ENCODE measurements around the gene KCNIP4. TPM values are rescaled to one million over a fixed set of nuclear protein-coding genes. Genes with fewer than 3 reads are reported as not detected.

The KCNIP4 gene
- polyA plus RNA-seq, 1 donor (not counting 4 experiments of a cell fraction or from before 2014, with no cell fraction given) = 0.07 TPM

DNA sequence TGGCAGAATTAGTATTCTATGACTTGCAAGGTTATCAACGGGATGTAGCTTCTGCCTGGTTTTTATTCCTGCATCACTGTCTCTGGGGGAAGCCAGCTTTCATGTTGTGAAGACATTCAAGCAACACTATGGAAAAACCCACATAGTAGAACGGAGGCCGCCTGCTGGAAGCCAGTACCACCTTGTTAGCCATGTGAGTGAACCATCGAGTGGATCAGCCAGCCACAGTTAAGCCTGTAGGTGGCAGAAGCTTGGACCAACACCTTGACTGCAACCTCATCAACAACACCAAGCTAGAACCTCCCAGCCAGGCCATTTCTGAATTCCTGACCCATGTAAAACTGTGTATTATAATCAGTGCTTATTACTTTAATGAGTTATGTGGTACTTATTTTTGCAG lies 538.2 kb downstream of the KCNIP4 start:
- Histone ChIP-seq H3K27me3 (ENCODE audit: control insufficient read depth, extremely low read depth, insufficient read depth, low read length) (no peaks in the 10 kb centered on the region), H3K27ac (ENCODE audit: control insufficient read depth, insufficient read depth, low read length) (no peak overlapping the region), H3K36me3 (ENCODE audit: control insufficient read depth in 2 of 2, extremely low read depth in 1 of 2, insufficient read depth in 2 of 2, low read length in 2 of 2) (no peaks in the 10 kb centered on the region), H3K4me2 (ENCODE audit: control insufficient read depth, extremely low read depth, insufficient read depth, low read depth, low read length) (no peak overlapping the region), H3K9me1 (ENCODE audit: control insufficient read depth, extremely low read depth, insufficient read depth, low read length) (no peaks in the 10 kb centered on the region), H3K4me3 (ENCODE audit: control insufficient read depth in 2 of 3, extremely low read depth in 1 of 3, insufficient read depth in 2 of 3, low read depth in 1 of 3, low read length in 3 of 3) (no peak overlapping the region), H2AFZ (ENCODE audit: control insufficient read depth, low read length) (no peak overlapping the region), H3K4me1 (ENCODE audit: control insufficient read depth, extremely low read depth, insufficient read depth, low read length) (no peaks in the 10 kb centered on the region), H3K9me3 (ENCODE audit: control insufficient read depth, low read depth, low read length) (no peaks in the 10 kb centered on the region), H4K20me1 (ENCODE audit: control insufficient read depth, extremely low read depth, insufficient read depth, low read length) (no peaks in the 10 kb centered on the region), H3K79me2 (ENCODE audit: control insufficient read depth, insufficient read depth, low read length) (no peaks in the 10 kb centered on the region), H3K9ac (ENCODE audit: control insufficient read depth, extremely low read depth, insufficient read depth, low read length) (no peak overlapping the region)
- FAIRE-seq (no peak), DNase-seq (ENCODE audit: low read depth, low spot score) (no peak)
- dilution Hi-C loops (cut with MboI; ENCODE audit: extremely low pct_ligation_motif_present, low sequenced_read_pairs) = no loop called here
- no peak for TF ChIP-seq EZH2 (IDR thresholded peaks at IDR 0.05; ENCODE audit: low read length)
- TF ChIP-seq, protein P1, sequence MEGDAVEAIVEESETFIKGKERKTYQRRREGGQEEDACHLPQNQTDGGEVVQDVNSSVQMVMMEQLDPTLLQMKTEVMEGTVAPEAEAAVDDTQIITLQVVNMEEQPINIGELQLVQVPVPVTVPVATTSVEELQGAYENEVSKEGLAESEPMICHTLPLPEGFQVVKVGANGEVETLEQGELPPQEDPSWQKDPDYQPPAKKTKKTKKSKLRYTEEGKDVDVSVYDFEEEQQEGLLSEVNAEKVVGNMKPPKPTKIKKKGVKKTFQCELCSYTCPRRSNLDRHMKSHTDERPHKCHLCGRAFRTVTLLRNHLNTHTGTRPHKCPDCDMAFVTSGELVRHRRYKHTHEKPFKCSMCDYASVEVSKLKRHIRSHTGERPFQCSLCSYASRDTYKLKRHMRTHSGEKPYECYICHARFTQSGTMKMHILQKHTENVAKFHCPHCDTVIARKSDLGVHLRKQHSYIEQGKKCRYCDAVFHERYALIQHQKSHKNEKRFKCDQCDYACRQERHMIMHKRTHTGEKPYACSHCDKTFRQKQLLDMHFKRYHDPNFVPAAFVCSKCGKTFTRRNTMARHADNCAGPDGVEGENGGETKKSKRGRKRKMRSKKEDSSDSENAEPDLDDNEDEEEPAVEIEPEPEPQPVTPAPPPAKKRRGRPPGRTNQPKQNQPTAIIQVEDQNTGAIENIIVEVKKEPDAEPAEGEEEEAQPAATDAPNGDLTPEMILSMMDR (optimal IDR thresholded peaks at IDR 0.05 in 1 of 3, IDR thresholded peaks at IDR 0.05 in 1 of 3, conservative IDR thresholded peaks at IDR 0.05 in 1 of 3; ENCODE audit: extremely low read depth in 1 of 3, insufficient read depth in 2 of 3, low read length in 3 of 3) = no peak

DNA sequence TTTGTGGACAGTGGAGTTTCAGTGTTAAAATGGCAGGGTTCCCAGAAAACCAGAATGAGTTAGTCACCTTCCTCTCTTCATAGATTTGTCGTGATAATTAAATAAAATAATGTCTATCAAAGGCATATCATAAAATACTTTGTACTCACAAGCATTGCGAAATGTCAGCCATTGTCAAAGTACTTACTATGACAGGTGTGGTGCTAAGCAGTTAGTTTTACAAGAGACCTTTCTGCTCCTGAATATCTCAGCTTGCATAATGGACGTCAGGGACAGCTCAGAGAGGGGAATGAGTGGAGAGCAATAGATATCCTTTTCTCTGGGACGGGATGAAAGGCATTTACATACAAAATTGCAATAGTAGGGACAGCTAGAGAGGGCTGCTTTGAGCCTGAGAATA lies 560.9 kb downstream of the KCNIP4 start:
- no peak overlapping the region for H3K27ac ChIP-seq (ENCODE audit: control insufficient read depth, insufficient read depth, low read length)
- H3K36me3 ChIP-seq (ENCODE audit: control insufficient read depth in 2 of 2, extremely low read depth in 1 of 2, insufficient read depth in 2 of 2, low read length in 2 of 2) = no peaks in the 10 kb centered on the region
- H3K27me3 ChIP-seq (ENCODE audit: control insufficient read depth, extremely low read depth, insufficient read depth, low read length) = no peaks in the 10 kb centered on the region
- FAIRE-seq (no peak), DNase-seq (ENCODE audit: low read depth, low spot score) (no peak)
- H3K4me1 ChIP-seq (ENCODE audit: control insufficient read depth, extremely low read depth, insufficient read depth, low read length) = no peaks in the 10 kb centered on the region
- dilution Hi-C loops (cut with MboI; ENCODE audit: extremely low pct_ligation_motif_present, low sequenced_read_pairs) = no loop called here
- no peak overlapping the region for H2AFZ ChIP-seq (ENCODE audit: control insufficient read depth, low read length)
- no peaks in the 10 kb centered on the region for H3K79me2 ChIP-seq (ENCODE audit: control insufficient read depth, insufficient read depth, low read length)
- H3K4me2 ChIP-seq (ENCODE audit: control insufficient read depth, extremely low read depth, insufficient read depth, low read depth, low read length) = no peak overlapping the region
- H3K9me3 ChIP-seq (ENCODE audit: control insufficient read depth, low read depth, low read length) = no peaks in the 10 kb centered on the region
- TF ChIP-seq EZH2 (IDR thresholded peaks at IDR 0.05; ENCODE audit: low read length) = no peak
- TF ChIP-seq, protein P1 (optimal IDR thresholded peaks at IDR 0.05 in 1 of 3, IDR thresholded peaks at IDR 0.05 in 1 of 3, conservative IDR thresholded peaks at IDR 0.05 in 1 of 3; ENCODE audit: extremely low read depth in 1 of 3, insufficient read depth in 2 of 3, low read length in 3 of 3) = no peak
- no peak overlapping the region for H3K4me3 ChIP-seq (ENCODE audit: control insufficient read depth in 2 of 3, extremely low read depth in 1 of 3, insufficient read depth in 2 of 3, low read depth in 1 of 3, low read length in 3 of 3)
- H3K9ac ChIP-seq (ENCODE audit: control insufficient read depth, extremely low read depth, insufficient read depth, low read length) = no peak overlapping the region
- H3K9me1 ChIP-seq (ENCODE audit: control insufficient read depth, extremely low read depth, insufficient read depth, low read length) = no peaks in the 10 kb centered on the region
- H4K20me1 ChIP-seq (ENCODE audit: control insufficient read depth, extremely low read depth, insufficient read depth, low read length) = no peaks in the 10 kb centered on the region

All from keratinocyte (primary cell).